Left ventricle myocardium superior (tissue), 1 donor: Measurements from ENCODE around the gene BMPR1B. TPM values are rescaled to one million over a fixed set of nuclear protein-coding genes. Genes with fewer than 3 reads are reported as not detected.

Experiments
- ATAC-seq: fragments of 200-7000 bp; cut with Tn5 transposase; one replicate; pipeline ENCODE4 v1.9.1; 2020; ENCODE audit warnings: mild to moderate bottlenecking, moderate library complexity
- DNase-seq: peaks from one replicate; pipeline ENCODE4 v3.0.0-alpha.2; 2020
- intact Hi-C: fragments of 100-400 bp; cut with micrococcal nuclease; formaldehyde crosslinking; loops from one replicate; pipeline ENCODE4 v1.11.0; 2022
- total RNA-seq: library from RNA; stranded (reverse); fragmentation: NEBNext Ultra II Directional; extraction: Animal tissue kit (Norgen Biotek cat#: 25700); gene quantifications from one replicate; pipeline ENCODE4 v1.2.1, GENCODE V29; 2021
- donor health status: DM: no; HTN: yes; CAD: no; lungs with severe emphysema.

The BMPR1B gene
- total RNA-seq, 1 donor from 2014 or later: 1.8 TPM

- DNase-seq (no peak), ATAC-seq (no peak)
- intact Hi-C loops: no loop called here
Measured at GRCh38 chr4:94887027-94887426, 129.3 kb downstream of the BMPR1B start.

GRCh38 chr4:94889523-94889922, 131.8 kb downstream of the BMPR1B start:
- intact Hi-C loops: no loop called here
- ATAC-seq (no peak), DNase-seq (no peak)

GRCh38 chr4:94889946-94890345, 132.2 kb downstream of the BMPR1B start:
- no peak for DNase-seq
- ATAC-seq: no peak
- intact Hi-C loops: no loop called here

DNA sequence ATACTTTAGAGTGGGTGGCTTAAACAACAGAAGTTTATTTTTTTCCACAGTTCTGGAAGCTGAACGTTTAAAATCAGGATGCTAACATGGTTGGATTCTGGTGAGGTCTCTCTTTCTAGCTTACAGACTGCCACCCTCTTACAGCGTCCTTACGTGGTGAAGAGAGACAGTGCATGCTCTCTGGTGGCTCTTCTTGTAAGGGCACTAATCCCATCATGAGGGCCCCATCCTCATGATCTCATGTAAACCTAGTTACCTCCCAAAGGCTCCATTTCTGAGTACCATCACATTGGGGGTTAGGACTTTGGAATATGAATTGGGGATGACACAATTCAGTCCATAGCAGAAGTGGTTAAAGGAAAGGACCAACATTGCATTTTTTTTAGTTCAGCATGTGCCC, 132.8 kb downstream of the BMPR1B start:
- intact Hi-C loops: no loop called here
- ATAC-seq (no peak), DNase-seq (no peak)

DNA sequence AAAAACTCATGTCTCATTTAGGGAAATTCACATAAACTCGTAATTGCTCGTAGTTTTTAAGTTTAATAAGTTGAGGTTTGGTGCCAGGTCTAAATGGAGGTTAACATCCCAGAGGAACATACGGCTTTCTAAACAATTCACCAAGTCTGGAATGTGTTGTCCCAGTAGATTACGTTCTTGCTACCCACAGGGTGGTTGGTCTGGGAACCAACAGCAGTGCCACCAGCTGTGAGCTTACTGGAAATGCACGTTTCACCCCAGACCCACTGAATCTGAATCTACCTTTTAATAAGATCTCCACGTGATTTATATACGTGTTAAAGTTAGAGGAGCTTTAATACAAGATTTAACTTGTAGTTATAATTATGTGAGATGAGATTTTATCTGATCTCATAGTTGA, 134.3 kb downstream of the BMPR1B start:
- ATAC-seq: no peak
- no peak for DNase-seq
- intact Hi-C loops: no loop called here

- intact Hi-C loops: no loop called here
- ATAC-seq (no peak), DNase-seq (no peak)
Measured at GRCh38 chr4:94895081-94895480, 137.3 kb downstream of the BMPR1B start.

DNA sequence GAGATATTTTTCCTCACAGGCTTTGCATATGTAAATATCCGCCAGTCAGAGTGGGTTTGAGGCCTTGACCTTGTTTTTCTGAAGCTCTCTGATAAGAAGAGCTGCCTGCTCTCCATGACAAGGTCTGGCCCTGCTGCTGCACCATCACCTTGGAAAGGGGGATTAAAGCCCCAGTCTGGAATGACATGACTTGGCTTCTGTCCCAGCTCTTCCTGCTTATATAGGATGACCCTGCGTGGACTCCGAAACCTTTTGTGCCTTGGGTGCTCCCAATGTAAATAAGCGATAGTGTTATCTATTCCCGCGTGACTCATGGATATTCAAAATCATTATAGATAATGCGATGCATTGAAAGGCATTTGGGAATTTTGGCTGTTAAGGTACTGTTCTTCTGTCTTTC, 139.3 kb downstream of the BMPR1B start:
- ATAC-seq: no peak
- intact Hi-C loops: no loop called here
- no peak for DNase-seq

GRCh38 chr4:94905511-94905910, 147.8 kb downstream of the BMPR1B start:
- intact Hi-C loops: no loop called here
- DNase-seq (no peak), ATAC-seq (no peak)

- DNase-seq (no peak), ATAC-seq (no peak)
- intact Hi-C loops: no loop called here
Measured at GRCh38 chr4:94909645-94910044, 151.9 kb downstream of the BMPR1B start.

GRCh38 chr4:94911106-94911505, 153.4 kb downstream of the BMPR1B start:
- ATAC-seq (no peak), DNase-seq (no peak)
- intact Hi-C loops: no loop called here

- ATAC-seq (no peak), DNase-seq (no peak)
- intact Hi-C loops: no loop called here
Measured at GRCh38 chr4:94912606-94913005, 154.9 kb downstream of the BMPR1B start.

GRCh38 chr4:94913316-94913715, 155.6 kb downstream of the BMPR1B start:
- DNase-seq: no peak
- ATAC-seq: no peak
- intact Hi-C loops: no loop called here

DNA sequence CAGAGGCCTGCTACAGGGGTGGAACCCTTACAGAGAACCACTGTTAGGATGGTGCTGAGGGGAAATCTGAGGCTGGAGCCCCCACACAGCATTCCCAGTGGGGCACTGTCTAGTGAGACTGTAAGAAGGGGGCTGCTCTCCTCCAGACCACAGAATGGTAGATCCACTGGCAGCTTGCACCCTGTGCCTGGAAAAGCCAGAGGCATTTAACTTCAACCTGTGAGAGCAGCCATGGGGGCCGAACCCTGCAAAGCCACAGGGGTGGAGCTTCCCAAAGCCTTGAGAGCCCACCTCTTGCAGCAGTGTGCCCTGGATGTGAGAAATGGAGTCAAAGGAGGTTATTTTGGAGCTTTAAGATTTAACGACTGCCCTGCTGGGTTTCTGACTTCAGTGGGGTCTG, 159.4 kb downstream of the BMPR1B start:
- intact Hi-C loops: no loop called here
- ATAC-seq (no peak), DNase-seq (no peak)

- ATAC-seq (no peak), DNase-seq (no peak)
- intact Hi-C loops: no loop called here
Measured at GRCh38 chr4:94918543-94918942, 160.8 kb downstream of the BMPR1B start.

DNA sequence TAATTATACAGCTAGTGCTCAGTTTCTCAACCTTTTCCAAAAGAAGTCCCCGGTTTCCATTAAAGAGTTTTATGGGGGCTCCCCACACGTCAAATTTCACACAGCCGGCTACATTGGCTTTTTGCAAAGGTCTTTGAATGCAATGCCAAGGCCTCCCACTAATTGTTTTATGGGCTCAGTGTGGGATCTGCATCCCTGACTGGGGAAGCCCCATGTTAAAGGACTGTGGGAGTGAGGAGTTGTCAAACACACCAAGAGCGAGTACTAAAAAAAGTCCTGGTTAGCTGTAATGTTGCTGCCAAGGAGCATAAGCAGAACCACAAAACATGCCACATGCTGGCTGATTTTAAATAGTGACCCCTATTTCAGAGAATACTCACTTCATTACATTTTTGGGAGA, 162.6 kb downstream of the BMPR1B start:
- intact Hi-C loops: no loop called here
- ATAC-seq (no peak), DNase-seq (no peak)

DNA sequence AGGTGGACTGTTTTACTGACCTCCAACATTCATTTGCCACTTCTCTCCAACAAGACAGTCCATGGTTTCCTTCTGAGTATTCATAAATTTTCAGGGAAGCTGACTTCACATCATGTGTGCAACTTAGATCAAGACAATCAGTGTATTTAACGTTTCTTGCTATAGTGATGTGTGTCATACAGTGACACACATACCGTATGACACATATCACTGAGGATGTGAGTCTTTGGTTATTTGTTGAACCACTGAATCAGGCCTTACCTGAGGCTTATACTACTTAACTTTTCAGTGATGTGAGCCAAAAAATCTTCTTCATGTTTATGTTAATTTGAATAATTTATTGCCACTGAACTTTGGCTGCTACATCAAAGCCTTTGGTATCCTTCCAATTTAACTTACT, 166.8 kb downstream of the BMPR1B start:
- intact Hi-C loops: no loop called here
- ATAC-seq: no peak
- DNase-seq: no peak

DNA sequence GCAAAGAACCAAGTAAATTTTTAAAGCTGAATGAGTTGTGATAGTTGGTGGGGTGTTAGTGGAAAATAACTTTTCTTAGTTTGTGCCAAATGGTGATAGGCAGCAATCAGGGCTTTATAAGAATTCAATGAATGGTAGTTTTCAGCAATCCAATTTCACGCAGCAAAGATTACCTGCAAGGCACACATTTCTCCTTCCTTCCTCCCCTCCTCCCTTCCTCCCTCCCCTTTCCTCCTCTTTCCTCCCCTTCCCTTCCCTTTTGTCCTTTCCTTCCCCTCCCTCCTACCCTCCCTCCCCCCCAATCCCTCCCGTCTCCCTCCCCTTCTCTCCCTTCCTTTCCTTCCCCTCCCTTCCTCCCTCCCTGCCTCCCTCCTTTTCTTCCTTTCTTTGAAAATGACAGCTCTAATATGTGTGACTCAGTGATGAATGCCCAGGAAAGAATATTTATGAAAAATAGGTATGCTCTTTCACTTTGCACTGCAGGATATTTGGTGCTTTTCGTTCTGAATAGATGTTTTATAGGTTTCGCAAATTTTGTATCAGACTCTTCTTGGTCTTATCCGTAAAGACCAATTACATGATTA, 168.1 kb downstream of the BMPR1B start:
- no peak for ATAC-seq
- DNase-seq: no peak
- intact Hi-C loops: no loop called here

DNA sequence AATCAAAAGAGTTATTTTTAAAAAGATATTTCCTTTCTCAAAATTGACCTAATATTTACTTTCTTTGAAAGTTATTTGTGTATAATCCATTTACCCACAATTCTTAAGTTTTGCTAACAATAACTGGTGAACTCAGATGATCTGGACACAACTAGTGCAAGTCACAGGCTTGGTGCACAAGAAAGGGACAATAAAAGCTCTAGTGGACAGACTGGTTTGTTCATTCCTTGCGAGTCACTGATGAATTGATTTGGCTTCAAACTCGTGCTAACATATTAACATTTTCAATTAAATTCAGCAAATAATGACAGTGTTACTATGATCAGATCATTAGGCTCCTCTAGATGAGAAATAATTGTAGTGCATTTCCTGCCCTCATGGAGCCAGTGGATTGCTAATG, 169.2 kb downstream of the BMPR1B start:
- ATAC-seq (no peak), DNase-seq (no peak)
- intact Hi-C loops: no loop called here

- intact Hi-C loops: no loop called here
- no peak for DNase-seq
- no peak for ATAC-seq
Measured at GRCh38 chr4:94927696-94928095, 169.9 kb downstream of the BMPR1B start.

DNA sequence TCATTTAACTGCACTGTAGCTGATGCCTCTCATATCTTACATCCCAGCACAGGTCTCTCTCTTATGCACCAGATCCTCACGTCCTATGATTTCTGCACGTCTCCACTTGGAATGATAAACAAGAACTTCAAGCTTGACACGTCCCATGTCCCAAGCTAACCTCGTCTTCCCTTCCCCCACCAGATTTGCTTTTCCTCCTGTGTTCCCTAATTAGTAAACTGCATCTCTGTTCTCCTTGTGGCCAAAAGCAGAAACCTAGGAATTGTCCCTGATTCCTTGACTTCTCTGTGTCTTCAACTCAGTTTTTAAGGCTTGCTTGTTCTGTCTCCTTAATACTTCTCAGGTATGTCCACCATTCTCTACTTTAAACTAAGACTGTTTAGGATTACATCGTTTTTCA, 171.9 kb downstream of the BMPR1B start:
- ATAC-seq: no peak

GRCh38 chr4:94931626-94932025, 173.9 kb downstream of the BMPR1B start:
- no peak for DNase-seq
- intact Hi-C loops: no loop called here
- ATAC-seq: no peak

More for the DNA sequence above, 171.9 kb downstream of the BMPR1B start:
- no peak for DNase-seq
- intact Hi-C loops: no loop called here

GRCh38 chr4:94932366-94932765, 174.6 kb downstream of the BMPR1B start:
- DNase-seq (no peak), ATAC-seq (no peak)
- intact Hi-C loops: no loop called here
